WERI-Rb-1 (cell line): Measurements from ENCODE around the gene NUTM1.

ENCODE experiments used
- DNase-seq: peaks from one replicate; pipeline ENCODE4 v3.0.0-alpha.2; 2020
- H3K27ac ChIP-seq: fragments of 250-450 bp; sonication (Bioruptor Pico); 2 replicates; pipeline ENCODE4 v1.5.1; 2020; ENCODE audit warnings: mild to moderate bottlenecking, moderate library complexity
- H3K27me3 ChIP-seq: fragments of 250-450 bp; sonication (Bioruptor Pico); 2 replicates; pipeline ENCODE4 v1.5.1; 2021; ENCODE audit warnings: mild to moderate bottlenecking, low read depth, moderate library complexity; ENCODE audit not compliant: insufficient read depth, severe bottlenecking
- H3K36me3 ChIP-seq: fragments of 250-450 bp; sonication (Bioruptor Pico); 2 replicates; pipeline ENCODE4 v1.5.1; 2020; ENCODE audit warnings: mild to moderate bottlenecking, moderate library complexity
- H3K4me3 ChIP-seq: 2 replicates; pipeline ENCODE4 v1.5.1; 2011; ENCODE audit warnings: low read depth, mild to moderate bottlenecking, control low read depth, low read length
- H3K9me3 ChIP-seq: fragments of 250-450 bp; sonication (Bioruptor Pico); 2 replicates; pipeline ENCODE4 v1.5.1; 2021; ENCODE audit warnings: mild to moderate bottlenecking, moderate library complexity; ENCODE audit not compliant: severe bottlenecking
- CTCF ChIP-seq: IDR thresholded peaks from 2 replicates; pipeline ENCODE4 v1.5.1; 2011; ENCODE audit warnings: low read depth, mild to moderate bottlenecking, control low read depth, inconsistent platforms, low read length

The NUTM1 gene

GRCh38 chr15:34359416-34359815 is 16.3 kb downstream of the NUTM1 start:
- no peak overlapping the region for H3K4me3 ChIP-seq
- no peaks in the 10 kb centered on the region for H3K9me3 ChIP-seq
- H3K27me3 ChIP-seq: no peaks in the 10 kb centered on the region
- no peak overlapping the region for H3K27ac ChIP-seq
- no peaks in the 10 kb centered on the region for H3K36me3 ChIP-seq
- DNase-seq: no peak
- TF ChIP-seq CTCF: no peak

GRCh38 chr15:34360298-34360697 is 17.2 kb downstream of the NUTM1 start:
- no peak for DNase-seq
- Histone ChIP-seq H3K36me3 (no peaks in the 10 kb centered on the region), H3K27ac (no peak overlapping the region), H3K9me3 (no peaks in the 10 kb centered on the region), H3K27me3 (no peaks in the 10 kb centered on the region), H3K4me3 (no peak overlapping the region)
- TF ChIP-seq CTCF: no peak

GRCh38 chr15:34361278-34361677 is 18.2 kb downstream of the NUTM1 start:
- Histone ChIP-seq H3K27ac (no peak overlapping the region), H3K36me3 (no peaks in the 10 kb centered on the region), H3K27me3 (no peaks in the 10 kb centered on the region), H3K4me3 (no peak overlapping the region), H3K9me3 (no peaks in the 10 kb centered on the region)
- no peak for DNase-seq
- TF ChIP-seq CTCF: no peak

GRCh38 chr15:34362047-34362773 is 19.1 kb downstream of the NUTM1 start:
- Histone ChIP-seq H3K4me3 (no peak overlapping the region), H3K27me3 (no peaks in the 10 kb centered on the region), H3K9me3 (no peaks in the 10 kb centered on the region), H3K36me3 (no peaks in the 10 kb centered on the region), H3K27ac (no peak overlapping the region)
- TF ChIP-seq CTCF: 0 out of 2 replicates have a peak, but pooled peaks have one; percentile 8
- DNase-seq: no peak

- H3K27ac ChIP-seq: no peak overlapping the region
- DNase-seq: no peak
These were observed 20.9 kb downstream of the NUTM1 start for GRCh38 chr15:34364041-34364440.

More at GRCh38 chr15:34364041-34364440, 20.9 kb downstream of the NUTM1 start:
- H3K4me3 ChIP-seq: no peak overlapping the region
- no peaks in the 10 kb centered on the region for H3K27me3 ChIP-seq
- H3K9me3 ChIP-seq: no peaks in the 10 kb centered on the region
- no peak for TF ChIP-seq CTCF
- no peaks in the 10 kb centered on the region for H3K36me3 ChIP-seq
